Nephron (organoid): ENCODE results near the gene CFAP298.

Experiments used
- H3K27ac Mint-ChIP-seq, 3 experiments: 2 replicates each; pipeline ENCODE4 v1.8.0; 2020; ENCODE audit warnings: mixed read lengths in 3 of 3, mild to moderate bottlenecking in 2 of 3, moderate library complexity in 1 of 3
- H3K27me3 Mint-ChIP-seq: 2 replicates; pipeline ENCODE4 v1.8.0; 2021; ENCODE audit warnings: low read depth, mild to moderate bottlenecking, moderate library complexity, mixed read lengths
- H3K36me3 Mint-ChIP-seq: 2 replicates; pipeline ENCODE4 v1.8.0; 2020; ENCODE audit warnings: low read depth, mixed read lengths
- H3K4me1 Mint-ChIP-seq: 2 replicates; pipeline ENCODE4 v1.8.0; 2020; ENCODE audit warnings: mixed read lengths
- H3K4me3 Mint-ChIP-seq, 3 experiments: 2 replicates each; pipeline ENCODE4 v1.8.0; 2020; ENCODE audit warnings: mild to moderate bottlenecking in 3 of 3, mixed read lengths in 3 of 3, moderate library complexity in 2 of 3
- H3K9me3 Mint-ChIP-seq: 2 replicates; pipeline ENCODE4 v1.8.0; 2020; ENCODE audit warnings: mixed read lengths
- TF ChIP-seq, protein P1 (sequence below), 3 experiments: fragments of 200-600 bp; sonication (generic); IDR thresholded peaks; one replicate each; pipeline ENCODE4 v1.5.0; 2021; ENCODE audit warnings: antibody characterized with exemption in 3 of 3; ENCODE audit not compliant: unreplicated experiment in 3 of 3

CFAP298 gene

DNA sequence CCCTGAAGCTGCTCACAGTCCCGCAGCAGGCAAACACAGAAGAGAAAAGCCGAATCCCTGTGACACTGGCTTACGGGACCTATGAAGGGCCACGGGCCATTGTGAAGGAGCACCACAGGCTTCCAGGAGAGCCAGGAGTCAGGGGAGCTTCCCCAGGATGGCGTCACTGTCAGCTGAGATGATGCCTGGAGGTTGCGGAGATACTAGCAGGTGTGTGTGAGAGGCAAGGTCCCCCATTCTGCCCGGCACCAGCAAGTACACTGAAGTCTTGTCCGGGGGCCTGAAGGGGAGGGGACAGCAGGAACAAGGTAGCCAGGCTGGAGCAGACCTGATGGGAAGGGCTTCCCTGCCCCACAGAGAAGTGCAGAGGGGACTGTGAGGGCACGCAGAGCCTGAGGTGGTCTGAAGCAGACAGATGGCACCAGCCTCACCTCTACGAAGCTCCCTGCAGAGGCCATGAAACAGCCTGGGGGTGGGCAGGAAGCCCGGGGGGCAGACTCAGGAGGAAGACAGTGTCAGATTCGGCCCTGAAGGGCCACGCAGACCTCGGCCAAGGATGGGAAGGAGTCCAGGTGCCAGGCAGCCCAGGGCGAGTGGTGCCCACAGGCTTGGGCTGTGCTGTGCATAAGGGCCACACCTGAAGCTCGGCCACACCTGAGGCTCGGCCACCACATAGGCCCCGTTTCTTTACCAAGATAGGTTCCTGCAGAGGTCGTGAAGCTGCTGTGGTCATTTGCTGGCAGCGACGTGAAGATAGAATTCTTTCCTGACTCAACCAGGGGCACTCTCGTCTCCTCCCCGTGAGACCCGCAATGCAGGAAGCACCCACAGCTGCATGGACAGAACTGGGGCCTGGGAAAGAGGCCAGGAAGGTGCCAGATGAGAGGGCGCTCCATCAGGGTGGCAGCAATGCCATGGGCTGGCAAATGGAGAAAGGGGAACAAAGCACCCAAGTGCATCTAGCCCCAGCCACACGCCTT, 36.9 kb downstream of the CFAP298 start:
- H3K27me3 Mint-ChIP-seq = peaks cover 30% of the 10 kb centered on the region
- H3K4me3 Mint-ChIP-seq = no peak overlapping the region
- no peaks in the 10 kb centered on the region for H3K9me3 Mint-ChIP-seq
- TF ChIP-seq, protein P1, sequence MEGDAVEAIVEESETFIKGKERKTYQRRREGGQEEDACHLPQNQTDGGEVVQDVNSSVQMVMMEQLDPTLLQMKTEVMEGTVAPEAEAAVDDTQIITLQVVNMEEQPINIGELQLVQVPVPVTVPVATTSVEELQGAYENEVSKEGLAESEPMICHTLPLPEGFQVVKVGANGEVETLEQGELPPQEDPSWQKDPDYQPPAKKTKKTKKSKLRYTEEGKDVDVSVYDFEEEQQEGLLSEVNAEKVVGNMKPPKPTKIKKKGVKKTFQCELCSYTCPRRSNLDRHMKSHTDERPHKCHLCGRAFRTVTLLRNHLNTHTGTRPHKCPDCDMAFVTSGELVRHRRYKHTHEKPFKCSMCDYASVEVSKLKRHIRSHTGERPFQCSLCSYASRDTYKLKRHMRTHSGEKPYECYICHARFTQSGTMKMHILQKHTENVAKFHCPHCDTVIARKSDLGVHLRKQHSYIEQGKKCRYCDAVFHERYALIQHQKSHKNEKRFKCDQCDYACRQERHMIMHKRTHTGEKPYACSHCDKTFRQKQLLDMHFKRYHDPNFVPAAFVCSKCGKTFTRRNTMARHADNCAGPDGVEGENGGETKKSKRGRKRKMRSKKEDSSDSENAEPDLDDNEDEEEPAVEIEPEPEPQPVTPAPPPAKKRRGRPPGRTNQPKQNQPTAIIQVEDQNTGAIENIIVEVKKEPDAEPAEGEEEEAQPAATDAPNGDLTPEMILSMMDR (IDR thresholded peaks at IDR 0.05; ENCODE audit: unreplicated experiment in 3 of 3) = no peak
- no peaks in the 10 kb centered on the region for H3K4me1 Mint-ChIP-seq
- no peak overlapping the region for H3K27ac Mint-ChIP-seq
- peaks cover 5% of the 10 kb centered on the region for H3K36me3 Mint-ChIP-seq

DNA sequence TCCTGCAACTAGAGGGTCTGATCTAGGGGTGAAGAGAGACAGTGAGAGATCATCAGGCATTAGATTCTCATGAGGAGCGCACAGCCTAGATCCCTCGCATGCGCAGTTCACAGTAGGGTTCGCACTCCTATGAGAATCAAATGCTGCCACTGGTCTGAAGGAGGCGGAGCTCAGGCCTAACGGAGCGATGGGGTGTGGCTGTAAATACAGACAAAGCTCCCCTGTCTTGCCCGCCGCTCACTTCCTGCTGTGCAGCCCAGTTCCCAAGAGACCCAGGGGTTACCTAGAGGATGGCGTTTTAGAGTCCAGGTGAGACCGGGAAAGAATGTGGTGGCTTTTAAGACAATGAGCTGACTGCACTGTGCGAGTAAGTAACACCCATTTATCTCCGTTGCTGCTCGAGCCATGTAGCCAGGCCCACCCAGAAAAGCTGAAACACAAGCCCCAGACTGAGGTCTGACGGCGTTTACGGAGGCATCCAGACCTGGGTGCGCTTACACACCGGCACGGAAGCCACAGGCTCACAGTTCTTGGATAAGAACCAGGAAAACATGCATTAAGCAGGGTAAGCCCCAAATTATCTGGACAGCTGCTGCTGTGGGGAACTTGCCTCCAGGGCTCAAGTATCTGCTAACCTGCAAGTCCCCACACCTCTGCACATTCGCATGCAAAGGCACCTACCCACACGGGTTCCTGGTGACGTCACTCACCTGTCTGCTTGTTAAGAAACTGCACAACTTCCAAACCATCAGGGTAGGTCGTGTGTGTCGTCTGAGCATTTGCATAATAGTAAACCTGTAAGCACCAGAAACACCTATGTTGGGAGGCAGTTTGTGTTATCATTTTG, 39.4 kb downstream of the CFAP298 start:
- TF ChIP-seq, protein P1 (IDR thresholded peaks at IDR 0.05; ENCODE audit: unreplicated experiment in 3 of 3) = no peak
- Mint-ChIP-seq H3K9me3 (no peaks in the 10 kb centered on the region), H3K27ac (no peak overlapping the region)

DNA sequence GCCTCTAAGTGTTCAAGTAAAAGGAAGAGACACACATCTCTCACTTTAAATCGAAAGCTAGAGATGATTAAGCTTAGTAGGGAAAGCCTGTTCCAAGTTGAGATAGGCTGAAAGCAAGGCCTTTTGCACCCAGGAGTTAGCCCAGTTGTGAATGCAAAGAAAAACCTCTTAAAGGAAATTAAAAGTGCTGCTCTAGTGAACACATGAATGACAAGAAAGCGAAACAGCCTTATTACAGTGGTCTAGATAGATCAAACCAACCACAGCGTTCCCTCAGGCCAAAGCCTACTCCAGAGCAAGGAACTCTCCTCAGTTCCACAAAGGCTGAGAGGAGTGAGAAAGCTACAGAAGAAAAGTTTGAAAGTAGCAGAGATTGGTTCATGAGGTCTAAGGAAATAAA, 41.7 kb downstream of the CFAP298 start:
- TF ChIP-seq, protein P1 (IDR thresholded peaks at IDR 0.05; ENCODE audit: unreplicated experiment in 3 of 3) = no peak
- Mint-ChIP-seq H3K4me3 (peak overlapping the region; percentile 86 to 90 (median 86)), H3K27me3 (peaks cover 27% of the 10 kb centered on the region), H3K36me3 (peaks cover 10% of the 10 kb centered on the region), H3K27ac (peak overlapping the region in 1 of 3 experiments; percentile 43), H3K9me3 (peaks cover 11% of the 10 kb centered on the region), H3K4me1 (peaks cover 5% of the 10 kb centered on the region)

More for the DNA sequence above, 39.4 kb downstream of the CFAP298 start:
- Mint-ChIP-seq H3K36me3 (peaks cover 5% of the 10 kb centered on the region), H3K27me3 (peaks cover 27% of the 10 kb centered on the region), H3K4me3 (no peak overlapping the region), H3K4me1 (peaks cover 5% of the 10 kb centered on the region)

DNA sequence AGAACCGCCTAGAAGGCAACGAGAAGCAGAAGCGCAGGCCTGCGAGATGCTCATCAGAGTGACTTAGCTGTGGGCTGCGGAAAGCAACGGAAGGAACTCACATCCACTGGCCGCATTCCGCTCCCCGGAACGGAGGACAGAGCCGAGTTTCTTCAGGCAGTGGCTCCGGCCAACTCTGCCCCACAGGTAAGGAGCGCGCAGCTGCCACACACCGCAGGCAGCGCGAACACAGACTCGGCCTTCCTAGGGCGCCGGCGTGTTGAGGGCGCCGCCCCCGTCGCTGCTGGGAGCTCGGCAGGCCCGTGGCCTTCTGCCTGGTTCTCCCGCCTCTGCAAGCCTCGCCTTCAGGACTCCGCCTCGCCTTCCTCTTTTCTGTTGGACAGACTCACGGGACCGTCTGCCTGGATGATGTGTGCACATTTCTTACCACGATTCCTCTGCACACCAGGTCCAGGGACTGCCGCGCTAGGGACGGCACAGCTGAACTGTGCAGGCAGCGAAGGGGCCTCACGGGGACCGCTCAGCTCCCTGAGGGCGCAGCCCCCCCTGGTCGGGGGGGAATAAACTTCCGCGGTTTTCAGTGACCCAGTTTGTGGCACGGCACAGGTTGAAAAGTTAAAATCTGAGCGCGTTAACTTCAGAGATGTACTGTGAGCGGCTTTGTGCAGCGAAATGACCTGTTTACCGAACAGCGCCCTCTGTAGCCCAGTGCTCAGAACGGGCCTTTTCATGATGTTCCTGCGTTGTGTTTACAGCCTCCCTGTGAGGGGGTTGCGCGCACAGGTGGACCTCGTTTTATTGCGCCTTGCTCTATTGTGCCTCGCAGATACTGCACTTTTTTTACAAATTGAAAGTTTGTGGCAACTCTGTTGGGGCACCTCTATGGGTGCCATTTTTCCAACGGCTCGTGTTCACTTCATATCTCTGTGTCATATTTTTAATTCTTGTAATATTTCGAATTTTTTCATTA, 42.6 kb downstream of the CFAP298 start:
- peaks cover 17% of the 10 kb centered on the region for H3K36me3 Mint-ChIP-seq
- TF ChIP-seq, protein P1 (IDR thresholded peaks at IDR 0.05; ENCODE audit: unreplicated experiment in 3 of 3) = peak; percentile 84 to 88 (median 86)
- H3K27me3 Mint-ChIP-seq = peaks cover 27% of the 10 kb centered on the region
- H3K4me3 Mint-ChIP-seq = peak overlapping the region; percentile 86 to 90 (median 86)
- H3K9me3 Mint-ChIP-seq = peaks cover 21% of the 10 kb centered on the region
- peaks cover 5% of the 10 kb centered on the region for H3K4me1 Mint-ChIP-seq
- peak overlapping the region; percentile 85 to 88 (median 85) for H3K27ac Mint-ChIP-seq

DNA sequence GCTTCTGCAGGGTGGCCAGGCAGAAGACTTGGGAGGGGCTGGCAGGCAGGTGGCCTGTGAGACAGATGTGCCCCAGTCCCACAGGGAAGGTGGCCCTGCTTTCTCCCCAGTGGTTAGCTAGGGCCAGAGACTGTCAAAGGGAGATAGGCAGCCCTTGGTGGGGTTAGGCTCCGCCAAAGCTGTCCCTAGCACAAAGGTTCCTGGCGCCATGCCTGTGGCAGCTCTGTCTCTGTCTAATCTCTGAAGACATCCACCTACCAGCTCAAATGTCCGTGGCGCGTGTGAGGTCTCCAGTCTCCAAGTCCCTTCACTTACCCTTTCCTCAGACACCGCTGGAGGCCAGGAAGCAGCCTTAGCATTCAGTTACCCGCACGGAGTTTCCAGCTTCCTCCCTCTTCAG, 44.6 kb downstream of the CFAP298 start:
- H3K9me3 Mint-ChIP-seq = peaks cover 23% of the 10 kb centered on the region
- H3K4me3 Mint-ChIP-seq = no peak overlapping the region
- peaks cover 5% of the 10 kb centered on the region for H3K4me1 Mint-ChIP-seq
- peaks cover 16% of the 10 kb centered on the region for H3K27me3 Mint-ChIP-seq
- H3K36me3 Mint-ChIP-seq = peaks cover 18% of the 10 kb centered on the region
- H3K27ac Mint-ChIP-seq = no peak overlapping the region
- TF ChIP-seq, protein P1 (IDR thresholded peaks at IDR 0.05; ENCODE audit: unreplicated experiment in 3 of 3) = no peak
